Lower leg skin (tissue), 4 donors: ENCODE results near the gene POF1B. TPM values are rescaled to one million over a fixed set of nuclear protein-coding genes. Genes with fewer than 3 reads are reported as not detected.

Experiments used
- DNase-seq, 2 donors: peaks; one replicate each; pipeline ENCODE4 v3.0.0-alpha.2; 2019; ENCODE audit warnings: low spot score in 2 of 2
- H3K4me3 ChIP-seq: fragments of 200-600 bp; sonication (generic); 2 replicates; pipeline ENCODE4 v1.5.1; 2017; ENCODE audit warnings: mild to moderate bottlenecking, low read depth; ENCODE audit not compliant: poor library complexity, severe bottlenecking
- POLR2A ChIP-seq, 2 donors: fragments of 450-650 bp; IDR thresholded peaks; one replicate each; pipeline ENCODE4 v1.6.1; 2016 to 2017; ENCODE audit warnings: antibody characterized with exemption in 2 of 2, mild to moderate bottlenecking in 1 of 2, moderate library complexity in 1 of 2
- WGBS, 2 donors: methylation state at CpG; one replicate each; pipeline ENCODE4 v1.1.5; 2018; 5-methylcytosine and 5-hydroxymethylcytosine counted together
- intact Hi-C: fragments of 100-400 bp; cut with DNase I; formaldehyde crosslinking; loops from one replicate; pipeline ENCODE4 v1.15.0; 2023; ENCODE audit warnings: low total_unique reads
- total RNA-seq, 4 donors: library from RNA; depleted of rRNA; stranded (reverse); fragments of >200 nt; gene quantifications; one replicate each; pipeline ENCODE4 v1.1.0, GENCODE V29; 2016
- TF ChIP-seq, protein P1 (sequence below), 3 donors: fragments of 450-650 bp; IDR thresholded peaks; one replicate each; pipeline ENCODE4 v1.5.1; 2016; ENCODE audit warnings: antibody characterized with exemption in 3 of 3, mild to moderate bottlenecking in 3 of 3, moderate library complexity in 2 of 3

Gene POF1B
- total RNA-seq, 4 donors from 2014 or later = 354 to 625 (median 436) TPM

DNA sequence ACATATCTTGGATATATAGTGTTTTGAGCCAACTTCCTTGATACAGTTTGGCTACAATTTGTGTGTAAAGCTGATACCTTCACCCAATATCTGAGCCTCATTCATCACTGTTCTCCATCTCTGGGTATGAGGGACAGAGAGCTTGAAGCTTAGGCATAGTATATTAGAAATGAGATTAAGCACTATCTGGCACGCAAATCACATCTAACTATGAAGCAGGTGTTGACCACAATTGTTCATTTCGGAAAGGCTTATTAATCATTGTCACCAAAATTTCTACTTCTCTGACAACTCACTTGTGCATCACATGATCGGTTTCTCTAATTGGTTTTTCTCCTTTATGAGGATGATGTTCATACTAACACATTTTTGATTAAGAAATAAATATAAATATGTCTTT is 2.1 kb upstream of the POF1B start:
- intact Hi-C loops = no loop called here
- WGBS, 2 donors = 60 to 87% methylated on average over 3 of the region's 3 CpGs
- H3K4me3 ChIP-seq = no peak overlapping the region
- TF ChIP-seq, protein P1, sequence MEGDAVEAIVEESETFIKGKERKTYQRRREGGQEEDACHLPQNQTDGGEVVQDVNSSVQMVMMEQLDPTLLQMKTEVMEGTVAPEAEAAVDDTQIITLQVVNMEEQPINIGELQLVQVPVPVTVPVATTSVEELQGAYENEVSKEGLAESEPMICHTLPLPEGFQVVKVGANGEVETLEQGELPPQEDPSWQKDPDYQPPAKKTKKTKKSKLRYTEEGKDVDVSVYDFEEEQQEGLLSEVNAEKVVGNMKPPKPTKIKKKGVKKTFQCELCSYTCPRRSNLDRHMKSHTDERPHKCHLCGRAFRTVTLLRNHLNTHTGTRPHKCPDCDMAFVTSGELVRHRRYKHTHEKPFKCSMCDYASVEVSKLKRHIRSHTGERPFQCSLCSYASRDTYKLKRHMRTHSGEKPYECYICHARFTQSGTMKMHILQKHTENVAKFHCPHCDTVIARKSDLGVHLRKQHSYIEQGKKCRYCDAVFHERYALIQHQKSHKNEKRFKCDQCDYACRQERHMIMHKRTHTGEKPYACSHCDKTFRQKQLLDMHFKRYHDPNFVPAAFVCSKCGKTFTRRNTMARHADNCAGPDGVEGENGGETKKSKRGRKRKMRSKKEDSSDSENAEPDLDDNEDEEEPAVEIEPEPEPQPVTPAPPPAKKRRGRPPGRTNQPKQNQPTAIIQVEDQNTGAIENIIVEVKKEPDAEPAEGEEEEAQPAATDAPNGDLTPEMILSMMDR (IDR thresholded peaks at IDR 0.05) = no peak
- TF ChIP-seq POLR2A (IDR thresholded peaks at IDR 0.05) = no peak
- DNase-seq = no peak

DNA sequence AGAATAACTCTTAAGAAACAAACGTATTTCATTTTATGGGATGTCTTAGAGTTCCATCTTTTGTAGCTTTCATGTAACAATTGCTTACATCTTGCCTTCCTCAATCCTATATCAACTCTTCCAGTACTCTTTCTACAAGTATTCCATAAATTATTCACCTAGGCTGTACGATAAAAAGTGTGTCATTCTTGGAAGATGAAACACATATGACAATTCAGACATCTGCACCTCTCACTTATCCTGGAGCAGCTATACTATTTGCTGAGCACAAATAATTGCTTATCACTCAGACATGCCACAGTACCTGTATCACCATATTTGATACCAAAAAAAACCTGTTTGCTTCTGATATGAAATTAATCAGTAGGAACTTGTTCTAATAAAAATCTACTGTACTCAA is 1.0 kb downstream of the POF1B start:
- no peak overlapping the region for H3K4me3 ChIP-seq
- 32 to 41% methylated on average over 2 of the region's 2 CpGs for WGBS, 2 donors
- intact Hi-C loops = no loop called here
- TF ChIP-seq, protein P1 (IDR thresholded peaks at IDR 0.05) = no peak
- TF ChIP-seq POLR2A (IDR thresholded peaks at IDR 0.05) = no peak
- no peak for DNase-seq

DNA sequence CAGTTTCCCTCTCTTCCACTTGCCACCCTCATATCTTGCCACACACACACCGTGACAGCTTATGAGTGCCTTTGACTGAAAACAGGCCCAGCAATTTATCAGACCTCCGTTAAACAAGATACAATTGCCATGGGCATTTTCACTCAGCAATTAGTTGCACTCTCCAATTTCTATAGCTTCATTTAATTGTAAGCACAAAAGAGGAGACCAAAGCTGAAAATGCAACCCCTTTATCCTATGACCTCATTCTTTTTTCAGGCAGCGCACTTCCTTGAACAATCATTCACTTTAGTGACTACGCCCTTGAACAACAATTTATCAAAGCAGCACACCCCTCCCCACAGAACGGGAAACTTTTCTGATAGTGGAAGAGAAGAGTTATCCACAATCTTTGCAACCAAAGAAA is 4.1 kb downstream of the POF1B start:
- intact Hi-C loops = no loop called here
- no peak overlapping the region for H3K4me3 ChIP-seq
- WGBS, 2 donors = 29 to 43% methylated on average over 5 of the region's 5 CpGs
- TF ChIP-seq POLR2A (IDR thresholded peaks at IDR 0.05) = no peak
- TF ChIP-seq, protein P1 (IDR thresholded peaks at IDR 0.05) = no peak
- no peak for DNase-seq

DNA sequence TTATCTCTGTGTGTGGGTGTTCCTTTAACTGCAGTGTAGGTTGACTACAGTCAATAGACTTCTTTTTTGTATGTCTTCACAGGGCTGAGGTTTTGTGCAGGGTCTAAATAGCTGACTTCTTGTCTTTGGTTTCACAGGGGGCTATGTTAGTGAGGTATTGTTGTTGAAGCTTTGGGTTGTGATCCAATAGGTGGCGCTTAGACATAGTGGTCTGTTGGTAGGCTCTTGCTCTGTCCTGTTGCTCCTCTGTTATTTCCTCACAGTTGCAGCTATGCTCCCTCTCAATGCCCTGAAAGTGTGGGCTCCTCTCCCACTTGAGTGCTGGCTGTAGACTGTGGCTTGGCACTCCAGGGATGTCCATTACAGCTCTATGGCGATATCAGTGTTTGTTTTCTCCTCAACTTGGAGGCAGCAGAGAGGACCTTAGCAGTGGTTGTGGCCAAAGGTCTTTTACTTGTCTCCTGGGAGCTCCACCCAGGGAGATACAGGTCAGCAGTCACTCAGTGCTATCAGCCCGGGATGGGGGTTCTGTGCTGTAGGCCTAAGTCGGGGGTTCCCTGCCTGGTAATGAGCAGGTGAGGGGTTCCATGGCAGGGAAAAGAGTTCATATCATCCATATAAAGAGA is 14.0 kb downstream of the POF1B start:
- intact Hi-C loops = no loop called here
- no peak for DNase-seq
- WGBS, 2 donors = 43 to 78% methylated on average over 4 of the region's 4 CpGs
- TF ChIP-seq POLR2A (IDR thresholded peaks at IDR 0.05) = no peak
- TF ChIP-seq, protein P1 (IDR thresholded peaks at IDR 0.05) = no peak
- H3K4me3 ChIP-seq = no peak overlapping the region

DNA sequence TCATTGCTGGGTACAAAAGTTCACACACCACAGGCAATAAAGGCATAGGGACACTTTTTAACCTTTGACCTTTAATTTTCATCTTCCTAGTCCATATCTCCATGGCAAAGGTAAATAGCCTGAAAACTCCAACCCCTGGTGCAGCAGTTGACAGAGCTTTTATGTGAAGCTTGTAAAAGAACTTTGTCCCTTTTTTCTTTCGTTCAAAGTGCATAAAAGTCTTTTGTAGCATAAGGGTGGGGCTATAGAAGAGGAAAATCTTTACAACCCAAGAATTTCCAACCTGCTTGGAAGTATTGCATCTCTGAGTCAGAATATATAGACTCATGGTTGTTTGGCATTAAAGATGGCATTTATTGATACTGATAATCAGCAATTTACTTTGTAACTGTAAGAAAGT is 20.4 kb downstream of the POF1B start:
- TF ChIP-seq, protein P1 (IDR thresholded peaks at IDR 0.05) = no peak
- no peak for TF ChIP-seq POLR2A (IDR thresholded peaks at IDR 0.05)
- no peak overlapping the region for H3K4me3 ChIP-seq
- 54 to 67% methylated on average over 1 of the region's 1 CpG for WGBS, 2 donors
- no peak for DNase-seq
- intact Hi-C loops = loop anchor here (5.0 kb wide), 1 partner anchor 232 kb away; no protein-coding TSS in a partner anchor

DNA sequence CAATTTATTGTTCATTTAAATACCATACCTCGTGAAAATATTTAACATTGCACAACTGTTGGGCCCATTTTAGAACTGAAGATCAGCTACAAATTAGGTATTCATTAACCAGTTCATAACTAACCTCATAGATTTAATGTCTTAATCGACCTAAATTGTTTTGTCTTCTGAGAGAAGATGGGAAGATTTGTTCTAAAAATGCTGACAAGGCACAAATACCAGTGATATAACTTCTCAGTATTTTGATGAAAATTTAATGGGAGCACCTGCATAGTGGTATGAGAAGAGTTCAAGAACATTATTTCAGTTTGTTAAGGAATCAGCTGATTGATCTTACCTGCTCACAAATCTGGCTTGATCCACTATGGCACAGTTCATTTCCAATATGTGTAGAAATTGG is 33.9 kb downstream of the POF1B start:
- no peak for DNase-seq
- TF ChIP-seq, protein P1 (IDR thresholded peaks at IDR 0.05) = no peak
- no peak for TF ChIP-seq POLR2A (IDR thresholded peaks at IDR 0.05)
- H3K4me3 ChIP-seq = no peak overlapping the region
- intact Hi-C loops = no loop called here
- WGBS, 2 donors = 48 to 80% methylated on average over 2 of the region's 2 CpGs
